Right cardiac atrium (tissue), 5 donors: Measurements from ENCODE around the gene SLX4IP. TPM values are rescaled to one million over a fixed set of nuclear protein-coding genes. Genes with fewer than 3 reads are reported as not detected.

Experiments used
- microRNA-seq, 2 donors: library from miRNA; unstranded; fragments of <30 nt; microRNA quantifications; one replicate each; pipeline ENCODE4 v1.2.0, GENCODE V29; 2020 to 2021
- polyA plus RNA-seq: library from polyadenylated mRNA; stranded (reverse); fragments of 200-250 nt; gene quantifications from one replicate; pipeline ENCODE4 v1.2.3, GENCODE V29; 2013
- total RNA-seq, 4 donors: library from RNA; stranded (reverse); fragmentation: NEBNext Ultra II Directional; extraction: Animal tissue kit (Norgen Biotek cat#: 25700); gene quantifications; one replicate each; pipeline ENCODE4 v1.2.1, GENCODE V29; 2021
- donor health status: healthy with polysubstance abuse.
- donor health status: DM: no; HTN: yes; CAD: no.
- donor health status: DM: no; HTN: no; CAD: no.
- donor health status: DM: no; HTN: yes; CAD: no; lungs with severe emphysema.
- donor health status: DM: yes; HTN: yes; CAD: no.

The SLX4IP gene
- total and polyA plus RNA-seq, 5 donors, result 1.3 to 3.2 (median 2.5) TPM

Small RNA genes within 50 kb of the gene (microRNA-seq; reads per million reads assigned to microRNA genes)
- gene MIR6870, result 0 to 2.1 reads per million in 2 donors

Other genes with a start within 250 kb of the SLX4IP start
- 1 to 10 TPM; 1.9 to 9.0 (median 2.4) TPM for gene SNAP25, start 216.5 kb upstream of the SLX4IP start, total RNA-seq
- 1.8 TPM for gene SNAP25, start 216.5 kb upstream of the SLX4IP start, polyA plus RNA-seq
- 10 to 100 TPM; 25.5 to 32.3 (median 29.0) TPM for gene MKKS, start 1.1 kb upstream of the SLX4IP start, total RNA-seq
- gene MKKS, start 1.1 kb upstream of the SLX4IP start, polyA plus RNA-seq, result 20.0 TPM
- 10 to 100 TPM; 23.2 to 33.6 (median 30.0) TPM for gene JAG1, start 238.7 kb downstream of the SLX4IP start, total RNA-seq
- 12.2 TPM for gene JAG1, start 238.7 kb downstream of the SLX4IP start, polyA plus RNA-seq